GM19463 (cell line): ENCODE data around the gene NTRK3.

ENCODE experiments used
- ATAC-seq: cut with Tn5 transposase; IDR thresholded peaks from one replicate; pipeline ENCODE4 v1.9.1; 2021; ENCODE audit warnings: mild to moderate bottlenecking, moderate library complexity; ENCODE audit not compliant: unreplicated experiment

NTRK3 gene

DNA sequence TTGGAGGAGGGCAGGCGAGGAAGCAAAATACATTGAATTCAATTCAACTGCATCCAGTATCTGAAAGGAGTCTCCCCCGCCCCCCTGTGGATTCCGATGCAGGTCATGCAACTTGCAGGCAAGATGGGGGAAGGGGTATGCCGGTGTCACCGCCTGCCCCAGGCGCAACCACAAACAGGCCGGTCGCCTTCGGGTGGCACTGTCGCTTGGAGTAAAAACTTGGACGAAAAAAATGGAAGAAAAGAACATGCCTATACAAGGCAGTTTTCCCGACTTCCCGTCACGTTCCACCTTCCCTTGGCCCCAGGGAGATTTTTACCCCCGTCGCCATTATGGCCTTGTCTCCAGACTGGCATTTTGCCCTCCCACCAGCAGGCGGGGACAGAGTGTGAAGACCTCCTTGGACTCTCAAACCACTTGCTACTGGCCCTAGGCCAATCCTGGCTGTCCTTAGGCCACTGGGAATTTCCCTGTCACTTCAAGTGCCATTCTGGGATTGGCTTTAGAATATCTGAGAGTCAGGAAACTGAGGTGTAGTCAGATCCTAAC, 1.6 kb upstream of the NTRK3 start:
- ATAC-seq: no peak

DNA sequence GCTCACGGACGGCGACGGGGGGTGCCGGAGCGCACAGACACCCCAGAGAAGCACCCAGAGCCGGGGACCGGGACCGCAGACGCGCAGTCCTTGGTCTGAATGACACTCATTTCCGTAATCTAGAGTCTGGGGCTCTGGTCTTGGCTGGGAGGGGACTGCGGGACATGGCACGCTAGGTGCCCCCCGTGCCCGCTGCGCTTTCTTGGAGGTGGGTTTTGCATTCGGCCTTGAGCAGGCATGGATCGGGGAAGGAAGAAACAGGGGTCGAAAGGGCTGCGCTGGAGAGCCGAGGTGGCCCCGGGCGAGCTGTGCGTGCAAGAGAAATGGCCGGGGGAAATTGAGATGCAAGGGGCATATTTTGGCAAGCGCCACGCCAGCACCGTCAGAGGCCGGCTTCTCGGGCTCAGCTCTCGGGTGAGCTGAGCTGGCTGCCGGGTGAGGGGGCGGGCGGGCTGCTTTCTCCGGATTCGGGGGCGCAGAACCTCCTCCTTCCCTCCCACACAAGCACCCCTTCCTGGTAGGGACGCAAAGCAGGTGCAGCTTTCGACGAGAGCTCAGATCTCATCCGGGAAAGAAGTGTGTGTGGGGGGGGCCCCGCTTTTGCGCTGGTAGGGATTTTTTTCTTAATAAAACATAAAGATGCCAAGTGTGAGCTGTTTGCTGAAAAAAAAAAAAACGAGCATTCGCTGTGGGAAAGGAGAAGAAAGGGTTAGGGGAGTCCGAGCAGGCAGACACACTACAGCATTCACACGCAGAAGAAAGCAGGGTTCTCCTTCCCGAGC, 963 bp upstream of the NTRK3 start:
- ATAC-seq: no peak

DNA sequence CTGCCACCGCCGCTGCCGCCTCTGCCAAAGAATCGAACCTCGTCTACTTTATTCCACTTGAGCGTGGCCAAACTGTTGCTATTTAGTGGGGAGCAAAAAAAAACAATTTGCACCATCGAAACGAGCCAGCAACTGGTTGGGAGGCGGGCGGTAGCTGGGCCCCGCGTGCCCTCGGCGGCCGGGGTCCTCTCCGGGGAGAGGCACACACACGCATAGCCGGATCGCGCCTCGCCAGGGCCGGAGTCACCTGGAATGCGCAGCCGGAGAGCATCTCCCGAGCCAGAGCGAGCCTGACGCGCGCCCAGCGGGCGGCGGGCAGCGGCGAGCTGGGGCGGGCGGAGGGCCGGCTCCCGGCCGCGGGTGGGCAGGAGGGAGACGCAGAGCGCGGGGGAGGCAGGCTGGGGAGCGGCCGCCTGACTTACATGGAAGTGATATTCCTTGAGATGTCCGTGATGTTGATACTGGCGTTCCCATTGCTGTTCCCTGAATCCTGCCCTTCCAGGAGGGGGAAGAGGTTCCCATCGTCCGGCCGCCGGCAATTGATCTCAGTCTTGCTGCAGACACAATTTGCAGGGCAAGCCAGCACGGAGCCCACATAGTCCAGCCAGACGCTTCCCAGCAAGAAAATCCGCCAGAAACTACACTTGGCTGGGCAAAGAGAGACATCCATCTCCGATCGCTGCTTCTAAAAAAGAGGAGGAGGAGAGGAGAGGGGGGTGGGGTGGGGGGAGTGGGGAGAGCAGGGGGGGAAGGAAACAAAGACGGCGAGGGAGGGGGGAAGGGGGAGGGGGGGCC, 858 bp downstream of the NTRK3 start:
- ATAC-seq: no peak

DNA sequence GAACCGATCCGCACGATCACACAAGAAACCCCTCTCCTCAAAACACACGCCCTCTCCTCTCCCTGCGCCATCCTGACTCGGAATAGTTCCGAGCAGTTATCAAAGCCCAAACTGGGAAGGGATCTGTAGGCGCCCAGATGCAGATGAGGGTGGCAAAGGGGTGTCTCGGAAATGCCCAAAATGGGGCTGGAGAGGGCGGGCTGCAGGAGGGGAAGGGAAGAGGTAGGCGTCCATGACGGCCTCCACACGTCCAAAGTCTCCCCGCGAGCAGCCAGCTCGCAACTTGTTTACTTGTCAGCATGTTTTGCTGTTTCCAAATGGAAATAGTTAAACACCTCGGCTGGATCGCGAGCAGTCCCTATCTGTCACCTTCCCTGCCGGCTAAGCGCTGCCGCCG, 1.5 kb downstream of the NTRK3 start:
- ATAC-seq: no peak

DNA sequence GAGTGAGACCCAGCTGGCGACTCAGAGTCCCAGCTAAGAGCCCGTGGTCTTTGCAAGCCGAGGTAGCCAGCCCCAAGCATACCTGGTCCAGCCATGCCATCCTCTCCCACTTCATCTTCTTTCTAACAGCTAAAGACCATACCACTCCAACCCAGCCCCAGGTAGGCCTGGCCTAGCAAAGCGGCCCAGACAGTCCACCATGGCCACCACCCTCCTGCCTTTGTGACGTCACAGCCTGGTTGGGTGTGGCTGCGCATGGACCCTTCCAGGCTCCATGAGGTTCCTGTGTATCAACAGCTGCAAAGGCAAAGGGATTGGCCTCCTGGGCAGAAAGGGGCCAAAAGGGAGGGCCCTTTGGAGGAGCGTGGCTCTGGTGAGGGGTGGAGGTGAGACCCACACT, 4.1 kb downstream of the NTRK3 start:
- ATAC-seq: no peak

DNA sequence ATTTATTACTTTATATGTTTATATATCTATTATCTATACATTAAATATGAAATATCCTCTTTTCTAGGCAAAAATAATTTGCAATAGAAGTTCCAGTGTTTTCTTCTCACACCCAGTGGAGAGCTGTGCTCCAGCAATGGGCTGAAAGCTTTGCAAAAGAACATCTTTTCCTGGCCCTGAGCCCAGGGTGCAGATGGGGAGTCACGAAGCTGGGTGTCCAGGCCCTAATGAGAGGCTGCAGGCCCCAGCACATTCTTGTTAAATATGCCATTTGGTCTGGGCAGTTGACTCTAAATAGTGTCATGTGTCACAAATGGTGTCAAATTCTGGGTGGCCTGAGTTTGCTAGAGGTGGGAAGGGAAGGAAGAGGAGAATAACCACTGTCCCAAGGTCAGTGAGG, 5.7 kb downstream of the NTRK3 start:
- ATAC-seq: no peak

DNA sequence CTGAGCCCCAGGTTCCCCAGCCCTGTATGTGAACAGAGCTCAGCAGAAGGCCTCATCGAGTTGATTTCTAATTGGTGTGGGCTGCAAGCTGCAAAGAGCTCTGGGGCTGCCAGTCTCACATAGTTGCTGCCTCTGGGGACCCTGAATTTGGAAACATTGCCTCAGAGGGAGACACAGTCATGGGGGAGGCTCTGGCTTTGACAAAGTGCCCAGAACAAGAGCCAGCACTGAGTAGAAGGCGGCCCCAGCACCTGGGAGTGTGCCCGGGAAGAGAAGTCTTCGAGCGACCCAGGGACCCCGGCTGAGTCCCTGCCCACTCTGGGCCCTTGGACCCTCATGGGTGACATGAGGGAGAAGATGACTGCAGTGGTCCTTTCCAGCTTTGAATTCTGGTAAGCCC, 7.3 kb downstream of the NTRK3 start:
- no peak for ATAC-seq

DNA sequence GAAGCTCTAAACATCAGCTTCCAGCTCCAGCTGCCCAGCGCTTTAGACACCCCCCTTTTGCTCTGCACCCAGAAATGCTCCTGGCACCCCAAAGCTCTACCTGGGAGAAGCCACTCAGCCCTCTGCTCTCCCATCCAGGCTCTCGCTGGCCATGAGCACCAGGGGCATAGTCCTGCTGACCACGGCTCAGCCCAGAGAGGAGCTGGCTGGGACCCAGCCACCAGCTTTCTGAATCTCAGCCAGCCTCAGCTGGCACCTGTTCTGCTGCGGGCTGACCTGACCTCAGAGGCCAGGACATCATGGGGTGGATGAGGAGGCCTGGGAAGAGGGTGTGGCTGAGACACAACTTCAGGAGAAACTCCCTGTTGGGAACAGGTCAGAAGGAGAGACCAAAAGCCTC, 8.6 kb downstream of the NTRK3 start:
- no peak for ATAC-seq

DNA sequence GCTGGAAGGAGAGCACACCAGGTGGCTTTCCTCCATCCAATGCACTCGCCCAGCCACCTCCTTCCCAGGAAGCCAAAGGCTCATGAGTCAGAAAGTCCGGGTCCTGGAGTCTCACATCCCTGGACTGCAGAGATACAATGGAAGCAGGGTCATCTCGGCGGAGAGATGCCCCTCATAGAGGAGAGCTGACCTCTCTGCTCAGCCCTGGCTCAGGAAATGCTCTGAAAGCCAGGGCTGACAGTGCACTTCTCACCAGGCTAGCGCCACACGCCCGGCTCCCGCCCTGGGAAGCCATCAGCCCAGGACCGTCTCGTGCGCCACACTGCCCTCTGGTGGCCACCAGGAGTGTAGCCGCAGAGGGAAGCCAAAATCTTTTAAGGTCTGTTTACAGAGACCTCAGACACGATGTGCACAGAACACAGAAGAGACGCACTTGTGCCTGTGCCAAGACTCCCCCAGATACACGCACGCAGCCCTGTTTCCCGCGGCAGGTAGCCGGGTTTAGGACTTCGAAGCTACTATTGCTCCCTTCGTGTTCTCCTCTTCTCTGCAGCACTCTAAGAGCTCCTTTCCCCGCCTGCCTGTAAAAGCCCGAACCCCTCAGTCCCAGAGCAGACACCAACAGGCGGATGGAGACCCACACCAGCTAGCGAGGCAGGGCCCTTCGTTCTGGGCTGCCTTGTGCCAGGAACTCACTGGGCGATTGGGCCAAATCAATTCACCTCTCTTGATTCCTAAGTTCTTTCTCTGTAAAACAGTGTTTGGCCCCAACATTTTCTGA, 9.7 kb downstream of the NTRK3 start:
- peak; percentile 87 for ATAC-seq

DNA sequence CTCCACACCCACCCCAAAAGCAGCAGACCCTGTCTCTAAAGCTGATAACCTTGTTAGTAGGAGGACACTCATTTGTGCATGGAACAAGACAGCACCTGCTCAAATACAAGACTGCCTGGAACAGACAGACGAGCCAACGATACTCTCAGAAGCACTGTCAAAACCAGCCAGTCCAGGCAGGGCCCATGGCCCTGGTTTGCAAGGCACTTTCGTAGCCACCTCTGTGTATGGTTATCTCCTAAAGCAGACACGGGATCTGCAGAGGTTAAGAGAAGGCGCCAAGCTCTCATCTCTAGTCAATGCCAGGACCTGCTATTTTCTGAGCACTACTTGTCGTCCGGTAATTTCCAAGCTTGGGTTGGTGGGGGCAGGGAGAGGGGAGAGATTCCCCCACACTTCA, 10.5 kb downstream of the NTRK3 start:
- no peak for ATAC-seq

DNA sequence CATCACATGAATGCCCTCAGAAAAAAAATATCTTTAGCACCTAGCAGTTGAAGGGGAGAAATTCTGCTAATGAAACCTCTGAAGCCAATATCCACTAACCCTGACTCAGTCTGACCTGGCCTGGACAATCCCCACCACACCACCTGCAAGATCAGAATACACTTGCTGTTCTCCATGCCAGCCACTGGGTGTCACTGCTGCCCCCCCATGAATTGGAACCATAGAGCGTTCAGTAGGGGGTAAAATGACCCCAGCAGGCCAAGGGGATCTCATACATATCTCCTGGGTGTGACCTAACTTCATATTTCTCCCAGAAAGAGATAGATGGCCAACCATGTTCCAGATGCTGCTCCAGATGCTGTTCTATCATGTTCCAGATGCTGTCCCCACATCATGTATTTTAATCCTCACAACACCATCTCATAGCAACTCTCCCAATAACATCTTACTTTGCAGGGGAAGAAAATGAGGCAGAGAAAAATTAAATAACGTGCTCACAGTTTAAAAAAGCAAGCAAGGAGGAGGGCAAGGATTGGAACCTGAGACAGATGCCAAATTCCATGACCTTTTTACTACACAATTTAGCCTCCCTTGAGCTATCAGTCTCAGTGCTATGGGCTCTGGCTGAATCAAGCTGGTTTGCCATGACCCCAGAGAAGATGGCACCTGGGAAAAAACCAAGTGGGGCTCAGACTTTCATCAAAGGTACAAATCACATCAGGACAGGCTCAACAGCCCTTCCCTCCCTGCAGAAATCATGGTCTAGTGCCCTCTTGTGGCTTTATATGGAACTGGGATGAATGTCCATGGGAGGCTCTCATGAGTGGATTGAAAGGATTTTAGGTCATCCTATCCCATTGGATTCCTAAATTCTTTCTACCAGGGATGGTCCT, 12.4 kb downstream of the NTRK3 start:
- peak; percentile 42 for ATAC-seq

DNA sequence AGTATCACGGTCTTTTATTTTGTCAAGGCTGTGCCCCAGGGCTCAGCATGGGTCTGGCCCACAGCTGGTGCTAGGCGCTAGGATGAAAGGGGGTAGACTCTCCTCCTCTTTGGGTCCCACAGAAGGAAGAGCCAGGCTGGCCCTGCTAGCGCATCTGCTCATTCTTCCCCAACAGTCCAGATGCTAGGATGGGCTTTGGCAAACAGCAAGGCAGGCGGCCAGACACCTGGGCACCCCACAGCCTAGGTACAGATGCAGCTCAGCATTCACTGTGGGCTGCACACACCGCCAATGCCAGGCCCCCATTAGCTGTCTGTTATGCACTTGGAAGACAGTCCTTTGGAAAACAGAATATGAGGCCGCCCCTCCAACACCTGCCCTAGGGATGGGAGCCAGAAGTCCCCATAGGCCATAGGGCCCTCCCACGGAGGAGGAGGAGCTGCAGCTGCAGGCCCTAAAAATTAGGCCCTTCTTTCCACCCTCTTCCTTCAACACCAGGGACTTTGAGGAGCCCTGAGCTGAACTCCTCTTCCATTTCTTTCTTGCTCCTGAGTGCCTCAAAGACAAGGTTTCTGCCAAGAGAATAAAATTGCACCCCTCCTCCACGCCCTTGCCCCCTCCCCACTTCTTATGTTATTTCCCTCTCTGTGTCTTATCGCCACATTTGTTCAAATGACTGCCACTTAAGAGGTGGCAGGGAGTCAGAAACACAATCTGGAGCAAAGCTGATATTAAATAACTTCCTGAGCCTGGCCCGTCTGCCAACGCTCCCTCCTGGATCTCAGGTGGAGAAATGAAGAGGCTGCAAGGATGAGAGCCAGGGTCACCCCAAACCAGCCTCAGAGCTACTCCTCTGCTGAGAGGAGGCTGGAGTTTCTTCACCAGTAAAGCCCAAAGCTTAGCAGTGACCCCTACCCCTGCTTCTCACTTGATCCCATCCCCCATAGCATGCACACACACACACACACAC, 13.7 kb downstream of the NTRK3 start:
- no peak for ATAC-seq

DNA sequence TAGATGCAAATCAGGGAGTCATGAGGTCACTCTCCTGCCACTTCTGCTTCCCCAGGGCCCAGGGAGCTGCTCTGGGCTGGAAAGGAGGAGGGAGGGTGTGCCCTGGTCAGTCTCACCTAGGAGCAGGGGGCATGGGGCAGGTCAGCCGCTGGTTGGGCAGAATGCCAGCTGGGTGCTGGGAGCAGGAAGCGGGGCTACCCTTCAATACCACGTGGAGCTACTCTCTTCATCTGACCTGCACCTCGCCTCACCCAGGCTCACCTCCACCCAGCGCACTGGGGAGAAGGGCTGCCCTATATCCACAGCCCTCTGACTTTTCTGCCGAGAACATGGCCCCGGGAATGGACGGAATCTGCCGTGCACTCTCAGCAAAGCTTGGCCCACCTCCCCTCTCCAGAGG, 15.1 kb downstream of the NTRK3 start:
- no peak for ATAC-seq

DNA sequence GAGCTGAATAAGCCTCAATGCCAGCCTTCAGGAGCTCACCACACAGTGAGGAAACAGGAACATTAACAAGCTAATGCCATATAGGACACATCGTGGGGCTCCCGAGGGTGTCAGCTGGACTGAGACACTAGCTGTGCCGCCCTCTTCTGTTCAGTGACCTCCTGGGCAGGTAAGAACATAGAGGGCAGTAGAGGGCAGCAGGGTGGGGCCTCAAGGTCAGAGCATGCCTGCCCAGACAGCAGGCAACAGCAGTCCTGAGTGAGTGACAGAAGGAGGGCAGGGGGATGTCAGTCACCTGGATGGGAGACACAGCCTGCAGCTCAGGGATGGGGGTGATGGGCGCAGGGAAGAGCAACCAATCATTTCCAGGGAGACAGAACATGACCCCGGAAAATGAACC, 15.5 kb downstream of the NTRK3 start:
- no peak for ATAC-seq

DNA sequence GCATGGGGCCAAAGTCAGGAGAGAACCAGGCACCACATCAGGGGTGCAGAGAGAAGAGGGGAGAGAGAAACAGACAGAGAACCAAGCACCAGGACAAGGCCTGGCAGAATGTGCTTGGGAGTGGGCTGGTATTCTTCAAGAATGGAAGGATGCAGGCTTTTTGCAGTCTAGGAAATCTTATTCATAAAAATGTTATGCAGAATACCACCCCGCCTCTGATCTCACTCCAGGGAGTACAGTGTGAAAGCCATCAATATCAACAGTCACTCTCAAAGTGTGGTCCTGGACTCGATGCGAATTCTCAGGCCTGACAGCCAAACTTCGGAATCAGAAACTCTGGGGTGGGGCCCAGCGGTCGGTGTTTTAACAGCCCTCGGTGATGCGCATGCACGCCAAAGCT, 16.9 kb downstream of the NTRK3 start:
- no peak for ATAC-seq

DNA sequence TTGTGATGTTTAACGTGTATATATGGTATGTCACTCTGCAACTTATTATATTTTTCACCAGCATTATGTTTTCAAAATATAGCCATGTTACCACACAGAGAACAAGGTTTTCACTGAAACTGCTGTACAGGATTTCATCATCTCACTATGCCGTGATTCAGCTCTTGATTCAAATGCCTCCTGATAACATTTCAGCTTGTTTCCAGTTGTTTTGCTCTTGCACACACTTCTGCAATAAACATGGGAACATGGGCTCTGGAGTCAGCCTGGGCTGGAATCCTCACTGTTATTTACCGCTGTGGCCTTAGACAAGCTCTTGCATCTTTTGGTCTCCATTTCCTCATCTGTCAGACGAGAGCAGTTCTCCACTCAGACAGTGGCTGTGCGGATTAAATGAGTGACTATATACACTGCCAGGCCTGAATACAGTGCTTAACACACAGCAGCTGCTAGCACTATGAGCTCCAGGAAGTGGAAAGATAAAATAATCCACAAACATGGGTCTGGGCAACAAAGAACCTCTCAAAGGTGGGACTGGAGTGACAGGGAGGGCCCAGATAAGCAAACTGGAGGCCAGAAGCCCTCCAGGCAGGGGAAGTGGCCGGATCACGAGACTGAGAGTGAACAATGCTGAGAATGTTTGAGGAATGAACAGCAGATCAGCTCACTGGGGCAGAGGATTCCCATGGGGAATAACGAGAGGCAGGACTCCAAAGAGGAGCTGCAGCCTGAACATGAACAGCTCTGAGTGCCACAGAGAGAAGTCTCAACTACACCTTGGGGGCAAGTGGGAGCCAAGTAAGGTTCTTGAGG, 17.7 kb downstream of the NTRK3 start:
- ATAC-seq: no peak

DNA sequence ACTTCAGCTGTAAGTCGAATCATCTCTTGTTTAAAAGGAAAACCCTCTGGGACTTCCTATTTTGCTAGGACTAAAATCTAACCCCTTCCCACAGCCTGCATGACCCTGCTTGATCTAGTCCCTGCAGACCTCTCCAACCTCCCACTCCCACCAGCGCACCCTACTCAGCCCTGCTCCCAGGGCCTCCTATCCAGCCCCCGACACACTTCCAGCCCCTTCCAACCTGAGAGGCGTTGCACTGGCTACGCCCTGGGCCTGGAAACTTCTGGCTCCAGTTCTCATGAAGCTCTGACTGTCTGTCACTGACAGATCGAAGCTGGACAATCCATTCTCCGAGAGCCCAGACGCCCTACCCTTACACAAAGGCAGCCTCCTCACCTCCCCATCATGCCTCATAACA, 21.8 kb downstream of the NTRK3 start:
- no peak for ATAC-seq

DNA sequence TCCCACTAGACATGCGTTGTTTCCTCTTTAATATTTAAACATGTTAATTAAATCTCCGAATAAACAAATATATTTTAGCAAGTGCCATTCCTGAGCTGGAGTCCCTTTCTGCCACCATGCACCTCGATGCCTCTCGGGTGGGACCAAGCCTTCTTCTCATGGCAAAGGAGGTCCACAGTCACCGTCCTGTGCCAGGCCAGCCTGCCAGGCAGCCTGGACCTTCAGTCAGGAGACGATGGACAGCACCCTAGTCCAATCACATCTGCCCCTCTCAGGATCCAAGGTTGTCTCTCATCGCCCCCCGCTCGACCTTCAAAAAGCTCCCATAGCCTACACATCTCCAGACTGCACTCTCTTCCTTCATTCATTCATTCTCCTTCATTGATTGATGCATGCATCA, 22.6 kb downstream of the NTRK3 start:
- no peak for ATAC-seq
